ENCODE measurements around the gene RAB5B.
"Not testable (repeated sequence)": the region's sequence is repeated elsewhere in the genome, so short reads cannot be mapped to it uniquely, and the experiment has no call there.

DNA sequence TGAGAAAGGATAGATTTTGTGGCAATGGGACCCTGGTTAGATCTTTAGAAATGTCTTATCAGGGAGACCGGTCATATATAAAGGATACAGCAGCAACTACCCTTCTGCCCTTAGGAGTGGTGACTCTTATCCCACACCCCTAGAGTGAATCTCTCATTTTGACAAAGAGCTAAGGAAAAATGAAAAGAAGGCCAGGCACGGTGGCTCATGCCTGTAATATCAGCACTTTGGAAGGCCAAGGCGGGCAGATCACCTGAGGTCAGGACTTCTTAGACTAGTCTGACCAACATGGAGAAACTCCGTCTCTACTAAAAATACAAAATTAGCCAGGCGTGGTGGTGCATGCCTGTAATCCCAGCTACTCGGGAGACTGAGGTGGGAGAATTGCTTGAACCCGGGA is 12.1 kb downstream of the RAB5B start:
- TF ChIP-seq EZH2 (IDR thresholded peaks at IDR 0.05; ENCODE audit: borderline replicate concordance, low read length), result not testable (repeated sequence)
- TF ChIP-seq, protein P1, sequence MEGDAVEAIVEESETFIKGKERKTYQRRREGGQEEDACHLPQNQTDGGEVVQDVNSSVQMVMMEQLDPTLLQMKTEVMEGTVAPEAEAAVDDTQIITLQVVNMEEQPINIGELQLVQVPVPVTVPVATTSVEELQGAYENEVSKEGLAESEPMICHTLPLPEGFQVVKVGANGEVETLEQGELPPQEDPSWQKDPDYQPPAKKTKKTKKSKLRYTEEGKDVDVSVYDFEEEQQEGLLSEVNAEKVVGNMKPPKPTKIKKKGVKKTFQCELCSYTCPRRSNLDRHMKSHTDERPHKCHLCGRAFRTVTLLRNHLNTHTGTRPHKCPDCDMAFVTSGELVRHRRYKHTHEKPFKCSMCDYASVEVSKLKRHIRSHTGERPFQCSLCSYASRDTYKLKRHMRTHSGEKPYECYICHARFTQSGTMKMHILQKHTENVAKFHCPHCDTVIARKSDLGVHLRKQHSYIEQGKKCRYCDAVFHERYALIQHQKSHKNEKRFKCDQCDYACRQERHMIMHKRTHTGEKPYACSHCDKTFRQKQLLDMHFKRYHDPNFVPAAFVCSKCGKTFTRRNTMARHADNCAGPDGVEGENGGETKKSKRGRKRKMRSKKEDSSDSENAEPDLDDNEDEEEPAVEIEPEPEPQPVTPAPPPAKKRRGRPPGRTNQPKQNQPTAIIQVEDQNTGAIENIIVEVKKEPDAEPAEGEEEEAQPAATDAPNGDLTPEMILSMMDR (conservative IDR thresholded peaks at IDR 0.05 in 1 of 2, IDR thresholded peaks at IDR 0.05 in 1 of 2; ENCODE audit: extremely low read depth in 1 of 2, insufficient read depth in 1 of 2, low read depth in 1 of 2, low read length in 2 of 2), result not testable (repeated sequence)

All from mammary epithelial cell (primary cell).